Measurements from ENCODE around the gene GNB5.

GRCh38 chr15:52128568-52128967, 62.6 kb downstream of the GNB5 start:
- TF ChIP-seq, protein P1, sequence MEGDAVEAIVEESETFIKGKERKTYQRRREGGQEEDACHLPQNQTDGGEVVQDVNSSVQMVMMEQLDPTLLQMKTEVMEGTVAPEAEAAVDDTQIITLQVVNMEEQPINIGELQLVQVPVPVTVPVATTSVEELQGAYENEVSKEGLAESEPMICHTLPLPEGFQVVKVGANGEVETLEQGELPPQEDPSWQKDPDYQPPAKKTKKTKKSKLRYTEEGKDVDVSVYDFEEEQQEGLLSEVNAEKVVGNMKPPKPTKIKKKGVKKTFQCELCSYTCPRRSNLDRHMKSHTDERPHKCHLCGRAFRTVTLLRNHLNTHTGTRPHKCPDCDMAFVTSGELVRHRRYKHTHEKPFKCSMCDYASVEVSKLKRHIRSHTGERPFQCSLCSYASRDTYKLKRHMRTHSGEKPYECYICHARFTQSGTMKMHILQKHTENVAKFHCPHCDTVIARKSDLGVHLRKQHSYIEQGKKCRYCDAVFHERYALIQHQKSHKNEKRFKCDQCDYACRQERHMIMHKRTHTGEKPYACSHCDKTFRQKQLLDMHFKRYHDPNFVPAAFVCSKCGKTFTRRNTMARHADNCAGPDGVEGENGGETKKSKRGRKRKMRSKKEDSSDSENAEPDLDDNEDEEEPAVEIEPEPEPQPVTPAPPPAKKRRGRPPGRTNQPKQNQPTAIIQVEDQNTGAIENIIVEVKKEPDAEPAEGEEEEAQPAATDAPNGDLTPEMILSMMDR (IDR thresholded peaks at IDR 0.05; ENCODE audit: insufficient read depth, low read depth, low read length): no peak
- TF ChIP-seq EZH2 (IDR thresholded peaks at IDR 0.05; ENCODE audit: insufficient read depth, low read length): no peak
